GM23338 (cell line): ENCODE results near the gene OIT3. TPM values are rescaled to one million over a fixed set of nuclear protein-coding genes. Genes with fewer than 3 reads are reported as not detected.

Experiments
- ATAC-seq: fragments of 200-7000 bp; cut with Tn5 transposase; 3 replicates; pipeline ENCODE4 v1.9.1; 2020
- DNase-seq: peaks from one replicate; pipeline ENCODE4 v3.0.0-alpha.2; 2015; ENCODE audit warnings: low spot score
- H2AFZ ChIP-seq: fragments of 200-600 bp; sonication (generic); 2 replicates; pipeline ENCODE4 v1.8.0; 2016; ENCODE audit warnings: antibody characterized with exemption, mild to moderate bottlenecking, moderate library complexity
- H3F3A ChIP-seq: fragments of 200-600 bp; sonication (generic); replicated peaks from 2 replicates; pipeline ENCODE4 v1.8.0; 2017; ENCODE audit warnings: antibody characterized with exemption, mixed run types, low read depth
- H3K27ac ChIP-seq: fragments of 200-600 bp; sonication (generic); 2 replicates; pipeline ENCODE4 v1.6.1; 2016; ENCODE audit warnings: low read depth
- H3K27me3 ChIP-seq: fragments of 200-600 bp; sonication (generic); 2 replicates; pipeline ENCODE4 v1.8.0; 2016; ENCODE audit warnings: mild to moderate bottlenecking, mixed run types, moderate library complexity; ENCODE audit not compliant: insufficient read depth
- H3K36me3 ChIP-seq: fragments of 200-600 bp; sonication (generic); 2 replicates; pipeline ENCODE4 v1.8.0; 2016; ENCODE audit warnings: mild to moderate bottlenecking; ENCODE audit not compliant: insufficient read depth
- H3K4me1 ChIP-seq: fragments of 200-600 bp; sonication (generic); 2 replicates; pipeline ENCODE4 v1.8.0; 2016; ENCODE audit warnings: mild to moderate bottlenecking, moderate library complexity; ENCODE audit not compliant: insufficient read depth
- H3K4me2 ChIP-seq: fragments of 200-600 bp; sonication (generic); 2 replicates; pipeline ENCODE4 v1.7.1; 2017; ENCODE audit warnings: mixed run types
- H3K4me3 ChIP-seq: fragments of 200-600 bp; sonication (generic); 2 replicates; pipeline ENCODE4 v1.6.1; 2016; ENCODE audit warnings: mixed run types
- H3K79me2 ChIP-seq: fragments of 200-600 bp; sonication (generic); replicated peaks from 2 replicates; pipeline ENCODE4 v1.8.0; 2017; ENCODE audit warnings: mild to moderate bottlenecking; ENCODE audit not compliant: insufficient read depth
- H3K9me2 ChIP-seq: fragments of 200-600 bp; sonication (generic); 2 replicates; pipeline ENCODE4 v1.8.0; 2017; ENCODE audit not compliant: insufficient read depth
- H4K20me1 ChIP-seq: fragments of 200-600 bp; sonication (generic); replicated peaks from 2 replicates; pipeline ENCODE4 v1.8.0; 2017; ENCODE audit warnings: mild to moderate bottlenecking; ENCODE audit not compliant: insufficient read depth
- H3K27ac Mint-ChIP-seq: 2 replicates; pipeline ENCODE4 v1.8.0; 2020; ENCODE audit warnings: inconsistent platforms, mild to moderate bottlenecking, moderate library complexity, mixed read lengths
- H3K27me3 Mint-ChIP-seq: 3 replicates; pipeline ENCODE4 v1.8.0; 2022; ENCODE audit warnings: low read depth, mild to moderate bottlenecking, moderate library complexity, mixed read lengths, inconsistent platforms; ENCODE audit not compliant: insufficient read depth, poor library complexity
- H3K36me3 Mint-ChIP-seq: 3 replicates; pipeline ENCODE4 v1.8.0; 2021; ENCODE audit warnings: low read depth, mild to moderate bottlenecking, inconsistent platforms, moderate library complexity, mixed read lengths
- H3K4me1 Mint-ChIP-seq: 3 replicates; pipeline ENCODE4 v1.8.0; 2020; ENCODE audit warnings: mild to moderate bottlenecking, inconsistent platforms, mixed read lengths
- H3K4me3 Mint-ChIP-seq: 3 replicates; pipeline ENCODE4 v1.8.0; 2021; ENCODE audit warnings: moderate library complexity, mild to moderate bottlenecking, inconsistent platforms, mixed read lengths
- H3K9me3 Mint-ChIP-seq: 3 replicates; pipeline ENCODE4 v1.8.0; 2020; ENCODE audit warnings: moderate library complexity, mild to moderate bottlenecking, inconsistent platforms, mixed read lengths
- CREB1 ChIP-seq: fragments of 250-450 bp; sonication (Bioruptor Pico); IDR thresholded peaks from 2 replicates; pipeline ENCODE4 v1.5.0; 2020; ENCODE audit warnings: low read depth, mild to moderate bottlenecking, moderate library complexity
- EZH2phosphoT487 ChIP-seq: fragments of 200-600 bp; sonication (generic); IDR thresholded peaks from one replicate; pipeline ENCODE4 v1.8.1; 2018; ENCODE audit warnings: antibody characterized with exemption; ENCODE audit not compliant: unreplicated experiment
- STAT1 ChIP-seq: IDR thresholded peaks from one replicate; pipeline ENCODE4 v1.6.1; 2016; ENCODE audit warnings: antibody characterized with exemption; ENCODE audit not compliant: unreplicated experiment
- ZNF114 ChIP-seq: fragments of 250-450 bp; sonication (Bioruptor Pico); IDR thresholded peaks from 2 replicates; pipeline ENCODE4 v1.5.0; 2020; ENCODE audit warnings: mild to moderate bottlenecking, moderate library complexity
- ZNF331 ChIP-seq: fragments of 250-450 bp; sonication (Bioruptor Pico); IDR thresholded peaks from 2 replicates; pipeline ENCODE4 v1.5.0; 2020; ENCODE audit warnings: low read depth, mild to moderate bottlenecking, moderate library complexity
- polyA plus RNA-seq: library from polyadenylated mRNA; unstranded; fragments of >200 nt; fragmentation: Nextera tagmentation; extraction: Ambion mirVana; gene quantifications from 2 replicates; pipeline ENCODE4 v1.2.1, GENCODE V29; 2016
- total RNA-seq: library from RNA; depleted of rRNA; stranded (reverse); fragments of >200 nt; shearing (Covaris generic); gene quantifications from 2 replicates; pipeline ENCODE4 v1.2.3, GENCODE V29; 2014
- TF ChIP-seq, protein P1 (sequence below): IDR thresholded peaks from 2 replicates; pipeline ENCODE4 v1.6.1; 2016; ENCODE audit warnings: antibody characterized with exemption
- TF ChIP-seq, protein P2 (sequence below): fragments of 250-450 bp; sonication (Bioruptor Pico); IDR thresholded peaks from 2 replicates; pipeline ENCODE4 v1.5.0; 2020; ENCODE audit warnings: mild to moderate bottlenecking, moderate library complexity

OIT3 gene
- total and polyA plus RNA-seq, 2 experiments from 2014 or later: not detected

- no peaks in the 10 kb centered on the region for H3K27me3 ChIP-seq
- peaks cover 4% of the 10 kb centered on the region; the same call in 2 of the 3 replicates for H3K9me3 Mint-ChIP-seq
- no peaks in the 10 kb centered on the region for H3F3A ChIP-seq
- no peak overlapping the region for H3K27ac ChIP-seq
- H3K4me3 Mint-ChIP-seq: peak overlapping the region; percentile 4; the same call in 1 of the 3 replicates
- ATAC-seq (no peak), DNase-seq (no peak)
- H4K20me1 ChIP-seq: no peaks in the 10 kb centered on the region
- H3K9me2 ChIP-seq: peaks cover 9% of the 10 kb centered on the region
- no peak overlapping the region for H3K4me2 ChIP-seq
- H2AFZ ChIP-seq: no peak overlapping the region
- no peak overlapping the region for H3K4me3 ChIP-seq
- H3K4me1 ChIP-seq: peaks cover 27% of the 10 kb centered on the region
- peaks cover 41% of the 10 kb centered on the region for H3K4me1 Mint-ChIP-seq
- no peaks in the 10 kb centered on the region for H3K79me2 ChIP-seq
- H3K27ac Mint-ChIP-seq: peak overlapping the region; percentile 66; the same call in 1 of the 2 replicates
- peaks cover 46% of the 10 kb centered on the region for H3K36me3 Mint-ChIP-seq
- TF ChIP-seq EZH2phosphoT487 (no peak), ZNF114 (CRISPR knock-in tag) (no peak), STAT1 (no peak)
- TF ChIP-seq, protein P1, sequence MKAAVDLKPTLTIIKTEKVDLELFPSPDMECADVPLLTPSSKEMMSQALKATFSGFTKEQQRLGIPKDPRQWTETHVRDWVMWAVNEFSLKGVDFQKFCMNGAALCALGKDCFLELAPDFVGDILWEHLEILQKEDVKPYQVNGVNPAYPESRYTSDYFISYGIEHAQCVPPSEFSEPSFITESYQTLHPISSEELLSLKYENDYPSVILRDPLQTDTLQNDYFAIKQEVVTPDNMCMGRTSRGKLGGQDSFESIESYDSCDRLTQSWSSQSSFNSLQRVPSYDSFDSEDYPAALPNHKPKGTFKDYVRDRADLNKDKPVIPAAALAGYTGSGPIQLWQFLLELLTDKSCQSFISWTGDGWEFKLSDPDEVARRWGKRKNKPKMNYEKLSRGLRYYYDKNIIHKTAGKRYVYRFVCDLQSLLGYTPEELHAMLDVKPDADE: no peak
- H3K27me3 Mint-ChIP-seq: no peaks in the 10 kb centered on the region
- H3K36me3 ChIP-seq: no peaks in the 10 kb centered on the region
These were observed 5.3 kb upstream of the OIT3 start for GRCh38 chr10:72888151-72888638.

DNA sequence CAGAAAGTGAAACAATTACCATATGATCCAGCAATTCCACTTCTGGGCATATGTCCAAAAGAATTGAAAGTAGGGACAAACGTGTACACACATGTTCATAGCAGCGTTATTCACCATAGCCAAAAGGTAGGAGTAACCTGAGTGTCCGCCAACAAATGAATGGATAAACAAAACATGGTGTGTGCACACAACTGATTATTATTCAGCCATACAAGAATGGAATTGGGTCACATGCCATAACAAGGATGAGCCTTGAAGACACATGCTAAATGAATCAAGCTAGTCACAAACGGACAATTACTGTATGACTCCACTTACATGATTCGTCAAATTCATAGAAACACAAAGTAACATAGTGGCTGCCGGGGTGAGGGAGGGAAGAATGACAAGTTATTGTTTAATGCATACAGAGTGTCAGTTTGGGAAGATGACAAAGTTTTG lies 4.1 kb upstream of the OIT3 start:
- peaks cover 9% of the 10 kb centered on the region for H3K9me2 ChIP-seq
- no peak overlapping the region; the same call in 1 of the 2 replicates for H3K27ac Mint-ChIP-seq
- no peaks in the 10 kb centered on the region for H3K27me3 Mint-ChIP-seq
- peaks cover 38% of the 10 kb centered on the region for H3K4me1 Mint-ChIP-seq
- H3K4me3 ChIP-seq: no peak overlapping the region
- no peak overlapping the region for H3K4me2 ChIP-seq
- H3K36me3 Mint-ChIP-seq: peaks cover 37% of the 10 kb centered on the region
- no peak for ATAC-seq
- no peak for DNase-seq
- no peaks in the 10 kb centered on the region for H4K20me1 ChIP-seq
- H3K36me3 ChIP-seq: no peaks in the 10 kb centered on the region
- H3F3A ChIP-seq: no peaks in the 10 kb centered on the region
- TF ChIP-seq CREB1 (no peak), ZNF331 (no peak)
- H3K27me3 ChIP-seq: no peaks in the 10 kb centered on the region
- H3K4me1 ChIP-seq: peaks cover 27% of the 10 kb centered on the region
- no peak overlapping the region for H3K27ac ChIP-seq
- H3K4me3 Mint-ChIP-seq: no peak overlapping the region
- peaks cover 4% of the 10 kb centered on the region; the same call in 2 of the 3 replicates for H3K9me3 Mint-ChIP-seq
- no peaks in the 10 kb centered on the region for H3K79me2 ChIP-seq
- no peak overlapping the region for H2AFZ ChIP-seq

GRCh38 chr10:72890086-72890485 lies 3.5 kb upstream of the OIT3 start:
- ATAC-seq (no peak), DNase-seq (no peak)
- peaks cover 9% of the 10 kb centered on the region for H3K9me2 ChIP-seq
- peaks cover 27% of the 10 kb centered on the region for H3K4me1 ChIP-seq
- H2AFZ ChIP-seq: no peak overlapping the region
- H3K27ac Mint-ChIP-seq: no peak overlapping the region
- peaks cover 33% of the 10 kb centered on the region for H3K36me3 Mint-ChIP-seq
- H3K9me3 Mint-ChIP-seq: peaks cover 4% of the 10 kb centered on the region; the same call in 2 of the 3 replicates
- H3K27ac ChIP-seq: no peak overlapping the region
- H3K27me3 Mint-ChIP-seq: no peaks in the 10 kb centered on the region
- H3K4me2 ChIP-seq: no peak overlapping the region
- no peak overlapping the region for H3K4me3 ChIP-seq
- no peaks in the 10 kb centered on the region for H3K27me3 ChIP-seq
- no peaks in the 10 kb centered on the region for H3F3A ChIP-seq
- no peak overlapping the region for H3K4me3 Mint-ChIP-seq
- peaks cover 35% of the 10 kb centered on the region for H3K4me1 Mint-ChIP-seq
- no peaks in the 10 kb centered on the region for H3K79me2 ChIP-seq
- no peaks in the 10 kb centered on the region for H4K20me1 ChIP-seq
- no peaks in the 10 kb centered on the region for H3K36me3 ChIP-seq
- TF ChIP-seq, protein P2, sequence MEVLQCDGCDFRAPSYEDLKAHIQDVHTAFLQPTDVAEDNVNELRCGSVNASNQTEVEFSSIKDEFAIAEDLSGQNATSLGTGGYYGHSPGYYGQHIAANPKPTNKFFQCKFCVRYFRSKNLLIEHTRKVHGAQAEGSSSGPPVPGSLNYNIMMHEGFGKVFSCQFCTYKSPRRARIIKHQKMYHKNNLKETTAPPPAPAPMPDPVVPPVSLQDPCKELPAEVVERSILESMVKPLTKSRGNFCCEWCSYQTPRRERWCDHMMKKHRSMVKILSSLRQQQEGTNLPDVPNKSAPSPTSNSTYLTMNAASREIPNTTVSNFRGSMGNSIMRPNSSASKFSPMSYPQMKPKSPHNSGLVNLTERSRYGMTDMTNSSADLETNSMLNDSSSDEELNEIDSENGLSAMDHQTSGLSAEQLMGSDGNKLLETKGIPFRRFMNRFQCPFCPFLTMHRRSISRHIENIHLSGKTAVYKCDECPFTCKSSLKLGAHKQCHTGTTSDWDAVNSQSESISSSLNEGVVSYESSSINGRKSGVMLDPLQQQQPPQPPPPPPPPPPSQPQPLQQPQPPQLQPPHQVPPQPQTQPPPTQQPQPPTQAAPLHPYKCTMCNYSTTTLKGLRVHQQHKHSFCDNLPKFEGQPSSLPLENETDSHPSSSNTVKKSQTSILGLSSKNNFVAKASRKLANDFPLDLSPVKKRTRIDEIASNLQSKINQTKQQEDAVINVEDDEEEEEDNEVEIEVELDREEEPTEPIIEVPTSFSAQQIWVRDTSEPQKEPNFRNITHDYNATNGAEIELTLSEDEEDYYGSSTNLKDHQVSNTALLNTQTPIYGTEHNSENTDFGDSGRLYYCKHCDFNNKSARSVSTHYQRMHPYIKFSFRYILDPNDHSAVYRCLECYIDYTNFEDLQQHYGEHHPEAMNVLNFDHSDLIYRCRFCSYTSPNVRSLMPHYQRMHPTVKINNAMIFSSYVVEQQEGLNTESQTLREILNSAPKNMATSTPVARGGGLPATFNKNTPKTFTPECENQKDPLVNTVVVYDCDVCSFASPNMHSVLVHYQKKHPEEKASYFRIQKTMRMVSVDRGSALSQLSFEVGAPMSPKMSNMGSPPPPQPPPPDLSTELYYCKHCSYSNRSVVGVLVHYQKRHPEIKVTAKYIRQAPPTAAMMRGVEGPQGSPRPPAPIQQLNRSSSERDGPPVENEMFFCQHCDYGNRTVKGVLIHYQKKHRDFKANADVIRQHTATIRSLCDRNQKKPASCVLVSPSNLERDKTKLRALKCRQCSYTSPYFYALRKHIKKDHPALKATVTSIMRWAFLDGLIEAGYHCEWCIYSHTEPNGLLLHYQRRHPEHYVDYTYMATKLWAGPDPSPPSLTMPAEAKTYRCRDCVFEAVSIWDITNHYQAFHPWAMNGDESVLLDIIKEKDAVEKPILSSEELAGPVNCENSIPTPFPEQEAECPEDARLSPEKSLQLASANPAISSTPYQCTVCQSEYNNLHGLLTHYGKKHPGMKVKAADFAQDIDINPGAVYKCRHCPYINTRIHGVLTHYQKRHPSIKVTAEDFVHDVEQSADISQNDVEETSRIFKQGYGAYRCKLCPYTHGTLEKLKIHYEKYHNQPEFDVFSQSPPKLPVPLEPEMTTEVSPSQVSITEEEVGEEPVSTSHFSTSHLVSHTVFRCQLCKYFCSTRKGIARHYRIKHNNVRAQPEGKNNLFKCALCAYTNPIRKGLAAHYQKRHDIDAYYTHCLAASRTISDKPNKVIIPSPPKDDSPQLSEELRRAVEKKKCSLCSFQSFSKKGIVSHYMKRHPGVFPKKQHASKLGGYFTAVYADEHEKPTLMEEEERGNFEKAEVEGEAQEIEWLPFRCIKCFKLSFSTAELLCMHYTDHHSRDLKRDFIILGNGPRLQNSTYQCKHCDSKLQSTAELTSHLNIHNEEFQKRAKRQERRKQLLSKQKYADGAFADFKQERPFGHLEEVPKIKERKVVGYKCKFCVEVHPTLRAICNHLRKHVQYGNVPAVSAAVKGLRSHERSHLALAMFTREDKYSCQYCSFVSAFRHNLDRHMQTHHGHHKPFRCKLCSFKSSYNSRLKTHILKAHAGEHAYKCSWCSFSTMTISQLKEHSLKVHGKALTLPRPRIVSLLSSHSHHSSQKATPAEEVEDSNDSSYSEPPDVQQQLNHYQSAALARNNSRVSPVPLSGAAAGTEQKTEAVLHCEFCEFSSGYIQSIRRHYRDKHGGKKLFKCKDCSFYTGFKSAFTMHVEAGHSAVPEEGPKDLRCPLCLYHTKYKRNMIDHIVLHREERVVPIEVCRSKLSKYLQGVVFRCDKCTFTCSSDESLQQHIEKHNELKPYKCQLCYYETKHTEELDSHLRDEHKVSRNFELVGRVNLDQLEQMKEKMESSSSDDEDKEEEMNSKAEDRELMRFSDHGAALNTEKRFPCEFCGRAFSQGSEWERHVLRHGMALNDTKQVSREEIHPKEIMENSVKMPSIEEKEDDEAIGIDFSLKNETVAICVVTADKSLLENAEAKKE (CRISPR knock-in tag): no peak
- TF ChIP-seq, protein P1: no peak
- no peak for TF ChIP-seq STAT1
